Naive thymus-derived CD4-positive, alpha-beta T cell (primary cell): ENCODE measurements around the gene NAP1L5. TPM values are rescaled to one million over a fixed set of nuclear protein-coding genes. Genes with fewer than 3 reads are reported as not detected.
A peak's percentile ranks its signal among the peaks of the same experiment; 100 is the strongest.

Source experiments
- ATAC-seq: fragments of 150-1000 bp; cut with Tn5 transposase; 2 replicates; pipeline ENCODE4 v1.10.0; 2021; ENCODE audit warnings: mild to moderate bottlenecking, moderate library complexity
- CTCF ChIA-PET: fragments of 350-600 bp; sonication (Branson Sonifier 250); formaldehyde crosslinking; loops from one replicate; lab custom pipeline; 2021; ENCODE audit warnings: antibody characterized with exemption; lab: Charles Lee
- POLR2A ChIA-PET: fragments of 350-600 bp; sonication (Branson Sonifier 250); formaldehyde crosslinking; loops from one replicate; lab custom pipeline; 2021; ENCODE audit warnings: antibody characterized with exemption, inconsistent platforms; lab: Charles Lee
- DNase-seq, 9 donors: peaks; one replicate each; pipeline versions ENCODE4 v3.0.0 to v3.0.0-alpha.2; 2020 to 2022; ENCODE audit warnings: mixed read lengths in 1 of 9
- H3K27ac ChIP-seq: one replicate; pipeline ENCODE4 v1.7.0; 2013; ENCODE audit warnings: mild to moderate bottlenecking, low read depth, low read length, moderate library complexity
- H3K27me3 ChIP-seq, 2 donors: one replicate each; pipeline ENCODE4 v1.7.0; 2013; ENCODE audit warnings: low read length in 2 of 2, mild to moderate bottlenecking in 2 of 2, moderate library complexity in 2 of 2; ENCODE audit not compliant: control insufficient read depth in 2 of 2, insufficient read depth in 2 of 2
- H3K36me3 ChIP-seq, 3 experiments: 1 replicate in 2 of 3; 2 replicates in 1 of 3; pipeline ENCODE4 v1.7.0; 2013; ENCODE audit warnings: low read length in 3 of 3, mild to moderate bottlenecking in 3 of 3, moderate library complexity in 1 of 3; ENCODE audit not compliant: insufficient read depth in 3 of 3, control insufficient read depth in 2 of 3
- H3K4me1 ChIP-seq, 2 donors: one replicate each; pipeline ENCODE4 v1.7.0; 2013; ENCODE audit warnings: low read length in 2 of 2, mild to moderate bottlenecking in 2 of 2, moderate library complexity in 1 of 2; ENCODE audit not compliant: control insufficient read depth in 2 of 2, insufficient read depth in 2 of 2
- H3K4me3 ChIP-seq: 2 replicates; pipeline ENCODE4 v1.7.0; 2013; ENCODE audit warnings: mild to moderate bottlenecking, low read length
- H3K9me3 ChIP-seq, 3 experiments: 1 replicate in 2 of 3; 2 replicates in 1 of 3; pipeline ENCODE4 v1.7.0; 2013; ENCODE audit warnings: low read length in 3 of 3; ENCODE audit not compliant: control insufficient read depth in 2 of 3
- H3K27ac Mint-ChIP-seq, 9 donors: one replicate each; pipeline ENCODE4 v1.8.0; 2020 to 2022; ENCODE audit warnings: mixed read lengths in 9 of 9, mild to moderate bottlenecking in 8 of 9, moderate library complexity in 5 of 9, inconsistent platforms in 2 of 9
- H3K27me3 Mint-ChIP-seq, 5 donors: one replicate each; pipeline ENCODE4 v1.8.0; 2021 to 2022; ENCODE audit warnings: mixed read lengths in 5 of 5, mild to moderate bottlenecking in 1 of 5
- H3K36me3 Mint-ChIP-seq, 5 donors: one replicate each; pipeline ENCODE4 v1.8.0; 2020 to 2022; ENCODE audit warnings: mixed read lengths in 5 of 5, mild to moderate bottlenecking in 3 of 5, inconsistent platforms in 1 of 5
- H3K4me1 Mint-ChIP-seq, 7 donors: one replicate each; pipeline ENCODE4 v1.8.0; 2020 to 2022; ENCODE audit warnings: mixed read lengths in 7 of 7, mild to moderate bottlenecking in 3 of 7, inconsistent platforms in 1 of 7
- H3K4me3 Mint-ChIP-seq, 10 donors: one replicate each; pipeline ENCODE4 v1.8.0; 2020 to 2022; ENCODE audit warnings: mild to moderate bottlenecking in 10 of 10, mixed read lengths in 10 of 10, moderate library complexity in 6 of 10, inconsistent platforms in 2 of 10
- H3K9me3 Mint-ChIP-seq, 11 donors: one replicate each; pipeline ENCODE4 v1.8.0; 2020 to 2022; ENCODE audit warnings: mixed read lengths in 11 of 11, mild to moderate bottlenecking in 4 of 11, inconsistent platforms in 1 of 11, moderate library complexity in 1 of 11
- intact Hi-C, 2 donors: fragments of 100-400 bp; cut with micrococcal nuclease; formaldehyde crosslinking; loops; one replicate each; pipeline ENCODE4 v1.15.1; 2023
- polyA plus RNA-seq, 2 donors: library from polyadenylated mRNA; unstranded; fragments of 300-500 nt; fragmentation: Illumina TruSeq; gene quantifications; one replicate each; pipeline ENCODE4 v1.2.3, GENCODE V29; 2021
- total RNA-seq, 6 experiments: library from RNA in 5 of 6; stranded (reverse) in 5 of 6; gene quantifications; 1 replicate in 5 of 6; 2 replicates in 1 of 6; pipeline ENCODE4 v1.2.3 and lab custom pipeline; 2021 to 2026

NAP1L5 gene
- total and polyA plus RNA-seq, 7 experiments from 2014 or later: 1.4 to 11.7 (median 3.0) TPM

DNA sequence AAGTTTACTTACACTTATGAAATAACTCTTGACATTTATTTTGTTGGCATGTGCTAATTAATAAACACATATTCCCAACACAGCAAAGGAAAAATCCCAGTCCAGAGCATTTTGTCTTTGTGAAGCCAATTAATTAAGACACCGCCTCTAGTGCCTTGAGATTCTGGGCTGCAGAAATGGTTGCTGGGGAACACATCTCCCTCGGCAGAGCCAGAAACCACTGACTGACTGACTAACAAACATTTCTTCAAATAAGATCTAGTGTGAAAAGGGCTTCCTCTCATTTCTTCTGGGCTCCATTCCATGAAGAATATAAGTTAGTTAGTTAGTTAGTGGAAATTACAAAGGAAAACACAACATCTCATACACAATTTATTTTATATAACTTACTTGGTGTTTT, 28.4 kb upstream of the NAP1L5 start:
- H3K36me3 Mint-ChIP-seq: peaks cover 5 to 33% (median 22%) of the 10 kb centered on the region in 5 donors
- ATAC-seq (no peak), DNase-seq (no peak)
- intact Hi-C loops: no loop called here
- peak overlapping the region in 1 of 9 donors; percentile 45 for H3K27ac Mint-ChIP-seq
- ChIA-PET CTCF (interaction anchor here (1.5 kb wide), 1 partner anchor 186 kb away, joined by 4 read pairs; no protein-coding TSS in a partner anchor), POLR2A (interaction anchor here (1.0 kb wide), 1 partner anchor 12 kb away, joined by 3 read pairs; no protein-coding TSS in a partner anchor)
- Histone ChIP-seq H3K36me3 (peaks cover 0 to 88% (median 11%) of the 10 kb centered on the region in 3 experiments), H3K27ac (no peak overlapping the region), H3K9me3 (no peaks in the 10 kb centered on the region), H3K27me3 (no peaks in the 10 kb centered on the region), H3K4me1 (no peaks in the 10 kb centered on the region), H3K4me3 (no peak overlapping the region)
- no peaks in the 10 kb centered on the region for H3K4me1 Mint-ChIP-seq
- H3K27me3 Mint-ChIP-seq: no peaks in the 10 kb centered on the region
- no peak overlapping the region for H3K4me3 Mint-ChIP-seq
- H3K9me3 Mint-ChIP-seq: no peaks in the 10 kb centered on the region

DNA sequence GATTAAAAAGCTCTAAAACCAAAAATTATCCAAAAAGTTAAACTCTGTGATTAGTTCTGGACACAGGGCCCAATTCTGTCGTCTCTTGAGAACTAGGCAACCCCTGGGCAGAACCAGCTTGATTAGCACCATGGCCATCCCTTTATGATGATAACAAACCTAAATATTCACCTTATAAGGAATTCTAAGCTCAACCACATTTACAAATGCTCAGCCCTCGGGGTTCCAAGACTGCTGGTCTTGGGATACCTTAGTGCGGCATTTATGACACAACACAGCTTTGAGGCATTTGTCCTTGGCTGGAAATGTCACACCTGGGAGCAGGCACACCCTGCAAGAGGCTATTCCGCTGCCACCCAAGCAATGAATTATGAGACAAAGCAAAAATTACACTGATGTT, 27.5 kb upstream of the NAP1L5 start:
- POLR2A ChIA-PET: no interaction called here
- Histone ChIP-seq H3K4me3 (no peak overlapping the region), H3K27me3 (no peaks in the 10 kb centered on the region), H3K36me3 (peaks cover 0 to 90% (median 11%) of the 10 kb centered on the region in 3 experiments), H3K27ac (no peak overlapping the region), H3K4me1 (no peaks in the 10 kb centered on the region), H3K9me3 (no peaks in the 10 kb centered on the region)
- CTCF ChIA-PET: interaction anchor here (0.5 to 0.9 kb wide), 2 partner anchors 11 to 52 kb away, joined by 3 read pairs; no protein-coding TSS in a partner anchor
- H3K27me3 Mint-ChIP-seq: no peaks in the 10 kb centered on the region
- intact Hi-C loops: no loop called here
- H3K36me3 Mint-ChIP-seq: peaks cover 5 to 38% (median 29%) of the 10 kb centered on the region in 5 donors
- peak overlapping the region in 6 of 9 donors; percentile 12 to 80 (median 46) for H3K27ac Mint-ChIP-seq
- no peaks in the 10 kb centered on the region for H3K9me3 Mint-ChIP-seq
- ATAC-seq: no peak
- no peak overlapping the region for H3K4me3 Mint-ChIP-seq
- no peak for DNase-seq
- H3K4me1 Mint-ChIP-seq: no peaks in the 10 kb centered on the region

DNA sequence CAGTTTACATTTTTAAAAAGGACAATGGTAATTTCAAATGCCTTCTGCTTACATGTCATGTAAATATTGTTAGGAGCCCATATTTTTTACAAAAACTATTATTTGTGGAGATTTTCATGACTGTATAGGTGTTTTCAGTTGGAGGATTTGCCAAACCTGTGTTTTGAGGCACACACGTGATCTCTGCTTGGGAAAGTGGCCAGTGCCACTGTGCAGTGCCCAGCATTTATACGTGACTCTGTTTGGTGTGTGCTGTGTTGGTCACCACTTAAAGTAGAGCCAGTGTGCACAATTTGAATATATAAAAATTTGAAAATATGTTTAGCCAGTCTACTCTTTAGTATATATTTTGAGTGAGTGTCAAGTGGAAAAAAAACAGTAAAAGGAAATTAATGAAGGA, 26.8 kb upstream of the NAP1L5 start:
- Mint-ChIP-seq H3K9me3 (no peaks in the 10 kb centered on the region), H3K36me3 (peaks cover 5 to 45% (median 29%) of the 10 kb centered on the region in 5 donors), H3K27ac (peak overlapping the region in 5 of 9 donors; percentile 17 to 62 (median 53)), H3K27me3 (no peaks in the 10 kb centered on the region), H3K4me3 (no peak overlapping the region), H3K4me1 (peaks cover 0 to under 1% (median 0%) of the 10 kb centered on the region in 7 donors)
- ATAC-seq: no peak
- ChIA-PET POLR2A (no interaction called here), CTCF (interaction anchor here (0.7 kb wide), 2 partner anchors 30 to 87 kb away, joined by 3 read pairs; no protein-coding TSS in a partner anchor)
- intact Hi-C loops: no loop called here
- no peak overlapping the region for H3K27ac ChIP-seq
- no peaks in the 10 kb centered on the region for H3K4me1 ChIP-seq
- DNase-seq: no peak
- H3K27me3 ChIP-seq: no peaks in the 10 kb centered on the region
- no peaks in the 10 kb centered on the region for H3K9me3 ChIP-seq
- peaks cover 0 to 91% (median 11%) of the 10 kb centered on the region in 3 experiments for H3K36me3 ChIP-seq
- no peak overlapping the region for H3K4me3 ChIP-seq

DNA sequence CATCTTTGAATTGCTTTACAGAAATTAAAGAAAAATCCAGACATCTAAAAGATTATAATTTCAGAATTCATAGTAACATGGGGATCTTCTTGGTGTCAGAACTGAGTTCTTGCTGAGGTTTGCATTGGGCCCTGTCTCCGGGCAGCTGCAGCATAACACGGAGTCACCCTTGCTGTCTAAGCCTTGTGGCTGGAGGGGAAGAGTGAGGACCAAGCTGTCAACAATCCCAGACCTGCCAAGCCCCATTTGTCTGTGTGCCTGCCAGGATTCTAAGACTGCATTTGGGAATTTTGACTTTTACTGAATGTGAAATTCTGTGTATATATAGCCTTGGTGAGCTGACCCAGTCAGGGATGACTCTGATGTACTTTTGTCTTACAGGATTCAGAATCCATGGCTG, 25.2 kb upstream of the NAP1L5 start:
- no peak overlapping the region for H3K4me3 ChIP-seq
- peaks cover 0 to 6% (median 0%) of the 10 kb centered on the region in 7 donors for H3K4me1 Mint-ChIP-seq
- no peak overlapping the region for H3K4me3 Mint-ChIP-seq
- DNase-seq: no peak
- H3K36me3 Mint-ChIP-seq: peaks cover 4 to 54% (median 36%) of the 10 kb centered on the region in 5 donors
- no peaks in the 10 kb centered on the region for H3K27me3 ChIP-seq
- intact Hi-C loops: no loop called here
- ChIA-PET CTCF (interaction anchor here (0.7 kb wide), 1 partner anchor 17 kb away, joined by 3 read pairs; no protein-coding TSS in a partner anchor), POLR2A (interaction anchor here (0.6 to 0.7 kb wide), 2 partner anchors 20 to 35 kb away, joined by 3 to 4 read pairs; no protein-coding TSS in a partner anchor)
- no peaks in the 10 kb centered on the region for H3K27me3 Mint-ChIP-seq
- H3K36me3 ChIP-seq: peaks cover 0 to 92% (median 15%) of the 10 kb centered on the region in 3 experiments
- H3K27ac Mint-ChIP-seq: peak overlapping the region in 2 of 9 donors; percentile 12 to 43
- no peaks in the 10 kb centered on the region for H3K4me1 ChIP-seq
- no peak for ATAC-seq
- H3K9me3 Mint-ChIP-seq: peaks cover 0 to 9% (median 2%) of the 10 kb centered on the region in 11 donors
- no peak overlapping the region for H3K27ac ChIP-seq
- H3K9me3 ChIP-seq: peaks cover 0 to 2% (median 0%) of the 10 kb centered on the region in 3 experiments

DNA sequence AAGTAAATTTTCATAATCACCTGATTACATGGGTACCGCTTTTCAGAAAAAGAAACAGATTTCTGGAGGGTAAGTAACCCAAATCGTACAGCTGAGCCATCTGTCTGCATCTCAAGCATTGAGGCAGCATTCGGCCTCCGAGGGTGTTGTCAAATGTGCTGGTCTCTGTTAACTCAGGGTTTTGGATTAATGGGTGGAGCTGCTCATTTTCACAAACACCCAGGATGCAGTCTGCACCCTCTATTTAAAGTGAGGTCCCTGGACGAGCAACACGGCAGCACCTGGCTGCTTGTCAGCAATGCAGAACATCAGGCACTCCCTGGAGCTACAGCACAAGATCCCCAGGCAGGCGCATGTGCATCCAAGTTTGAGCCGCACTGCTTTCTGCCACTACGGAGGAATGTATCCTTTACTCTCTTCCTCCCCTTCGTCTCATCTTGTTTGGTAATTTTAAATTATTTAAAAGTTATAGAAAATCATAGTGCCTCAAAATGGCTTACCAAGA, 24.7 kb upstream of the NAP1L5 start:
- CTCF ChIA-PET: interaction anchor here (0.7 kb wide), 1 partner anchor 17 kb away, joined by 3 read pairs; no protein-coding TSS in a partner anchor
- no peak overlapping the region for H3K4me3 ChIP-seq
- no peak overlapping the region for H3K27ac ChIP-seq
- H3K27ac Mint-ChIP-seq: peak overlapping the region in 1 of 9 donors; percentile 38
- no peak for DNase-seq
- intact Hi-C loops: no loop called here
- peaks cover 0 to 9% (median 0%) of the 10 kb centered on the region in 7 donors for H3K4me1 Mint-ChIP-seq
- peaks cover 0 to 14% (median 6%) of the 10 kb centered on the region in 11 donors for H3K9me3 Mint-ChIP-seq
- H3K27me3 Mint-ChIP-seq: no peaks in the 10 kb centered on the region
- H3K36me3 Mint-ChIP-seq: peaks cover 6 to 54% (median 39%) of the 10 kb centered on the region in 5 donors
- H3K27me3 ChIP-seq: no peaks in the 10 kb centered on the region
- ATAC-seq: no peak
- POLR2A ChIA-PET: interaction anchor here (0.6 to 0.7 kb wide), 2 partner anchors 19 to 35 kb away, joined by 3 to 4 read pairs; no protein-coding TSS in a partner anchor
- no peaks in the 10 kb centered on the region for H3K4me1 ChIP-seq
- peaks cover 0 to 92% (median 15%) of the 10 kb centered on the region in 3 experiments for H3K36me3 ChIP-seq
- peaks cover 0 to 7% (median 2%) of the 10 kb centered on the region in 3 experiments for H3K9me3 ChIP-seq
- H3K4me3 Mint-ChIP-seq: no peak overlapping the region

DNA sequence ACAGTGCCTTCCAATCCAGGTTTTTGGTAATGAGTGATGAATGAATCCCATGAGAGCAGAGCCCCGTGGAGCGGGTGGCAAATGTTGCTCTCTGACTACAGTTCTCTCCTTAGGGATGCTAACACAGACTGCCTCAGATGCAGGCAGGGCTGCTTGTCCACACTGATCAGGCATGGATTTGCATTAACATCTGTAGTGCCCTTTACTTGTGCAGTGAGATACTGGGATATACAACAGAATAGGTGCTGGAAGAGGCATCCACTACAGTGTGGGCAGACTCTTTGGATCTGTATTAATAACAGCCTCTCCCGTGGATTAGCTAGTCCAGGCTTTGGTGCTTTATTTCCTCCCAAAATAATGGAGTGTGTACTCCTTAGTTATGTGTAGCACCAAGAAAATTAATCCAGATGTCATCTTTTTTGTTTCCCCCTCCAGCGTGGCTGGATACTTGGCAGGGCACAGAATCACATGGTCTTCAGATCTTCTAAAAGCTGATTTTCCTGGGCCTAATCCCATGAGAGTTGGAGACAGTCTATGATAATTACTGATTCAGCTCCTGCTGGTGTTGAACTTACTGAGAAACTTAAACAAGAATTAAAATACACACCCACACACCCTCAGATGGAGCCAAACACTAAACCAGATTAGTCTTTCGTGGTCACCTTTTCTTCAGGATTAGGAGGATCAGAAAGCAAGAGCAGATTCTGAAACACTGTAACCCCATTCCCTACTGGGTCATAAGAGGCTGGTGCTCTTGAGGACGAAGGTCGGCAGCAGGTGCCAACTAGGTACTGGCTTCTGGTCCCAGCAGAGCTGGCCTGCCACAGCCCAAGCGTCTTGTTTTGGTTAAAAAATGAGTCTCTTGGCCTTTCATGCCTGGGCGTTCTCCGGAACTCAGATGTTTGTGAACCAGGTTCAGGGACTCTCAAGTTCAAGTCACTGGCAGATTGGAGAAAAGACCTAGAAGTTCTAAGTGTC, 23.1 kb upstream of the NAP1L5 start:
- H3K36me3 Mint-ChIP-seq: peaks cover 17 to 61% (median 50%) of the 10 kb centered on the region in 5 donors
- no peaks in the 10 kb centered on the region for H3K27me3 Mint-ChIP-seq
- H3K36me3 ChIP-seq: peaks cover 9 to 96% (median 15%) of the 10 kb centered on the region in 3 experiments
- peaks cover 0 to 10% (median 0%) of the 10 kb centered on the region in 7 donors for H3K4me1 Mint-ChIP-seq
- H3K27ac ChIP-seq: no peak overlapping the region
- no peaks in the 10 kb centered on the region for H3K27me3 ChIP-seq
- H3K9me3 Mint-ChIP-seq: peaks cover 0 to 30% (median 18%) of the 10 kb centered on the region in 11 donors
- no peak overlapping the region for H3K4me3 Mint-ChIP-seq
- DNase-seq: no peak
- H3K4me3 ChIP-seq: no peak overlapping the region
- H3K27ac Mint-ChIP-seq: peak overlapping the region in 6 of 9 donors; percentile 6 to 69 (median 32)
- CTCF ChIA-PET: no interaction called here
- POLR2A ChIA-PET: no interaction called here
- ATAC-seq: no peak
- peaks cover 0 to 17% (median 5%) of the 10 kb centered on the region in 3 experiments for H3K9me3 ChIP-seq
- no peaks in the 10 kb centered on the region for H3K4me1 ChIP-seq
- intact Hi-C loops: no loop called here
